ENCODE results near the gene WDR59.
"Not testable (repeated sequence)": the region's sequence is repeated elsewhere in the genome, so short reads cannot be mapped to it uniquely, and the experiment has no call there.

Gene WDR59

GRCh38 chr16:75019007-75019406 is 34.1 kb upstream of the WDR59 start:
- H3K4me3 ChIP-seq (ENCODE audit: low read depth, low read length), result no peak overlapping the region
- peak; percentile 67 for DNase-seq (ENCODE audit: low read depth)
- TF ChIP-seq CTCF (conservative IDR thresholded peaks at IDR 0.05; ENCODE audit: low read depth, low read length), result no peak

- TF ChIP-seq CTCF (conservative IDR thresholded peaks at IDR 0.05; ENCODE audit: low read depth, low read length), result no peak
- H3K4me3 ChIP-seq (ENCODE audit: low read depth, low read length), result no peak overlapping the region
- no peak for DNase-seq (ENCODE audit: low read depth)
Observed at GRCh38 chr16:75017670-75018525, 33.0 kb upstream of the WDR59 start.

GRCh38 chr16:75016451-75017081 is 31.6 kb upstream of the WDR59 start:
- not testable (repeated sequence) for H3K4me3 ChIP-seq (ENCODE audit: low read depth, low read length)
- peak; percentile 41 for DNase-seq (ENCODE audit: low read depth)

- no peak overlapping the region for H3K4me3 ChIP-seq (ENCODE audit: low read depth, low read length)
- no peak for TF ChIP-seq CTCF (conservative IDR thresholded peaks at IDR 0.05; ENCODE audit: low read depth, low read length)
- no peak for DNase-seq (ENCODE audit: low read depth)
Observed at GRCh38 chr16:75014318-75014717, 29.4 kb upstream of the WDR59 start.

- not testable (repeated sequence) for H3K4me3 ChIP-seq (ENCODE audit: low read depth, low read length); DNase-seq (ENCODE audit: low read depth)
Observed at GRCh38 chr16:75013123-75013522, 28.2 kb upstream of the WDR59 start.

- no peak for DNase-seq (ENCODE audit: low read depth)
Observed at GRCh38 chr16:75012380-75013081, 27.6 kb upstream of the WDR59 start.

GRCh38 chr16:75011634-75012307 is 26.8 kb upstream of the WDR59 start:
- TF ChIP-seq CTCF (conservative IDR thresholded peaks at IDR 0.05; ENCODE audit: low read depth, low read length), result no peak
- DNase-seq (ENCODE audit: low read depth), result peak; percentile 92
- H3K4me3 ChIP-seq (ENCODE audit: low read depth, low read length), result no peak overlapping the region

More at GRCh38 chr16:75012380-75013081, 27.6 kb upstream of the WDR59 start:
- H3K4me3 ChIP-seq (ENCODE audit: low read depth, low read length), result no peak overlapping the region
- TF ChIP-seq CTCF (conservative IDR thresholded peaks at IDR 0.05; ENCODE audit: low read depth, low read length), result no peak

Data from choroid plexus epithelial cell (primary cell).